Measurements from ENCODE around the gene MUC4. TPM values are rescaled to one million over a fixed set of nuclear protein-coding genes. Genes with fewer than 3 reads are reported as not detected.
"Not testable (repeated sequence)": the region's sequence is repeated elsewhere in the genome, so short reads cannot be mapped to it uniquely, and the experiment has no call there.

Gene MUC4
- total RNA-seq, 1 experiment from 2014 or later, result 63.7 TPM

DNA sequence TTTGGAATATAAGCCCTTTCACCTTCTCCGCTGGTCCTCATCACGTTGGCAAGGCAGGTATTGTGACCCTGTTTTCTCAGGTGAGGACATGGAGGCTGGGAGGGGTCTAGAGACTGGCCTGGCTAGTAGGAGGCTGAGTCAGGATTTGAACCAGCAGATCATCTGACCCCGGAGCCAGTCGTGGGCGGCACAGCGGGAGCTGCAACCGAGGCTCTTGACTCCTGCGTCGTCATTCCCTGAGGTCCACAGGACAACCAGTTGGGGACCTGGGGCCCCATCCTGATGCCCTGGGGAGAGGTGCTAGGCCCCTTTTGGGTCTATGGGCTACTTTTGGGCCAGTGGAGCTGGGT lies 88.8 kb downstream of the MUC4 start:
- BruUV-seq (replicated peaks); POLR2A ChIA-PET (ENCODE audit: unreplicated experiment); H4K20me1 ChIP-seq (ENCODE audit: insufficient read depth); CTCF ChIA-PET; H3K27ac ChIP-seq; H3K36me3 ChIP-seq (ENCODE audit: low read depth); H3K4me2 ChIP-seq; H3K27me3 ChIP-seq (ENCODE audit: insufficient read depth, low read depth); H3K9me2 ChIP-seq (ENCODE audit: insufficient read depth); H3K79me2 ChIP-seq (ENCODE audit: low read depth); intact Hi-C loops (cut with micrococcal nuclease; ENCODE audit: unreplicated experiment); H2AFZ ChIP-seq; DNase-seq; H3K9me3 ChIP-seq (ENCODE audit: insufficient read depth, low read depth); H3K4me3 ChIP-seq: not testable (repeated sequence)
- Histone ChIP-seq H3F3A (ENCODE audit: insufficient read depth, low read depth) (peaks cover 32% of the 10 kb centered on the region), H3K4me1 (replicated peaks; ENCODE audit: insufficient read depth) (peaks cover 40% of the 10 kb centered on the region)

DNA sequence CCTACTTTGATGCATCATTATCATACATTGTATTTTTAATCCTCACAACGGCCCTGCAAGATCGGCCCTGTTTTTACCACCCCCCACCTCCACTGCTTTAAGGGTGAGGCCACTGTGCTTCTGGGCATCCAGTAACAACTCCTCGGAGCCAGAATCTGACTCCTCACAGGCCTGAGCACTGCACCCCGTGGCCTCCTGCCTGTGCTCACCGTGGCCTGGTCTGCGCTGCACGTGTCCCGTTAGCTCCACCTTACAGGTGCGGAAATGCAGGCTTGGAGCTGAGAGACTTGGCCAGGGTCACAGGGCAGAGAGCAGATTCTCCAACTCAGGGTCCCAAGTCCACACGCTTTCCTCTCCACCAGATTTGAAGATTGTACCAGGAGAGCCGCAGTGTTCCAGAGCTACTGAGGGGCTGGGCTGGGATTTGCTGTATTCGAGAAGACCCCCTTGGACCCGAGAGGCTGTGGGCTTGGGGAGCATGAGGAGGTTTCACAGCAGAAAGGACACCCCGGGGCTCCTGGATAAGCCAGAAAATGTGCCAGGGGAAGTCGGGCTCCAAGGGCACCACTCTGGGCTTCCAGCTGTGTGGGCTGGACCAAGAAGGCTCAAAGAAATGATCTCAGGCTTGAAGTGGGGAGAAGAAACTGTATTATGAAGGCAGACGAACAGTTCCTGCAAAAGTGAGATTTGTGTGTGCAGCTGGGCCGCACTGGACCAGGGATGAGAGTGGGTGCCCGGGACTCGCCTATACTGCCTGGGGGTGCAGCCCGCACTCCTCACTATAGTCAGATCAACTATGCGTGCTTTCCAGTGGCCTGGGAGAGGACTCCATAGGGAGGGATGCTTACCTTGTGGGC lies 89.4 kb downstream of the MUC4 start:
- intact Hi-C loops (cut with micrococcal nuclease; ENCODE audit: unreplicated experiment); H3K9me2 ChIP-seq (ENCODE audit: insufficient read depth); H3K9me3 ChIP-seq (ENCODE audit: insufficient read depth, low read depth); DNase-seq; H3K79me2 ChIP-seq (ENCODE audit: low read depth); H4K20me1 ChIP-seq (ENCODE audit: insufficient read depth); H3K27me3 ChIP-seq (ENCODE audit: insufficient read depth, low read depth); H3K36me3 ChIP-seq (ENCODE audit: low read depth); BruUV-seq (replicated peaks); CTCF ChIA-PET; H2AFZ ChIP-seq: not testable (repeated sequence)
- Histone ChIP-seq H3F3A (ENCODE audit: insufficient read depth, low read depth) (peaks cover 38% of the 10 kb centered on the region), H3K4me2 (peak overlapping the region; percentile 69), H3K27ac (peak overlapping the region; percentile 72), H3K4me1 (replicated peaks; ENCODE audit: insufficient read depth) (peaks cover 46% of the 10 kb centered on the region), H3K4me3 (peak overlapping the region; percentile 25; the same call in 1 of the 2 replicates)
- POLR2A ChIA-PET (ENCODE audit: unreplicated experiment), result interaction anchor here (0.6 to 0.7 kb wide), 2 partner anchors 124 to 155 kb away, joined by 3 to 4 read pairs; no protein-coding TSS in a partner anchor

DNA sequence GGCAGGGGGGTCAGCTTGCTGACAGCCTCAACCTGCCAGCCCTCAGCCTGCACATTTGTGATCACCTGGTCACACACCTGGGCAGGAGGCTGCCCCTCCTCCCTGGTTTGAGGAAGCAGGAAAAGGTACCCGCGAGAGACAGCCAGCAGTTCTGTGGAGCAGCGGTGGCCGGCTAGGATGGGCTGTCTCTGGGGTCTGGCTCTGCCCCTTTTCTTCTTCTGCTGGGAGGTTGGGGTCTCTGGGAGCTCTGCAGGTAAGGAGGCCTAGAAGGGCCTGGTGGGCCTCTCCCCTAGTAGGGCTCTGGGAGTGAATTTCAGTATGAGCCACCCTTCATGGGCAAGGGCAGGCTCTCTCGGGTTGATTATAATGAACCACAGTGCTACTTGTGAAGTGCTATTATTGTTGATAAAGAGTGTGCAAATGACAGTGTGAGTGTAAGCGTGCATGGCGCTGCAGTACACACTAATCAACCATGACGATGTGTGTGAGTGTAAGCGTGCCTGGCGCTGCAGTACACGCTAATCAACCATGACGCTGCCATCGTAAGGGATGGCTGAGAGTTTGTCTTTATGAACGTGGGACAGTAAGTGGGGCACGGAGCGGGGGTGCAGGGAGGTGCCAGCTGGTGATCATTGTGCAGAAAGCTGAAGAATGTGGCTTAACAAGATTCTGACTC lies 90.8 kb downstream of the MUC4 start, which contains the start of gene MUC20:
MUC20 (plus strand) TSS at position 148 of the 676 bp plus-strand sequence; CDS start at position 178, 30 bp downstream.
- BruUV-seq (replicated peaks), result TSS peak; percentile 77
- not testable (repeated sequence) for H3K36me3 ChIP-seq (ENCODE audit: low read depth); H3K9me2 ChIP-seq (ENCODE audit: insufficient read depth); H2AFZ ChIP-seq; H3K9me3 ChIP-seq (ENCODE audit: insufficient read depth, low read depth); H3K27me3 ChIP-seq (ENCODE audit: insufficient read depth, low read depth); H3K79me2 ChIP-seq (ENCODE audit: low read depth); H4K20me1 ChIP-seq (ENCODE audit: insufficient read depth)
- CTCF ChIA-PET, result interaction anchor here (0.6 to 1.0 kb wide), 6 partner anchors 12 to 182 kb away, joined by 3 to 15 read pairs (median 4); no protein-coding TSS in a partner anchor
- peak; percentile 91 to 92 for DNase-seq
- Histone ChIP-seq H3K4me3 (peak within 1 kb of the TSS; percentile 48), H3K4me1 (replicated peaks; ENCODE audit: insufficient read depth) (peaks cover 60% of the 10 kb centered on the region), H3F3A (ENCODE audit: insufficient read depth, low read depth) (peaks cover 48% of the 10 kb centered on the region), H3K27ac (peak within 1 kb of the TSS; percentile 93), H3K4me2 (peak within 1 kb of the TSS; percentile 74)
- POLR2A ChIA-PET (ENCODE audit: unreplicated experiment), result interaction anchor here (0.6 to 0.7 kb wide), 5 partner anchors 94 to 455 kb away, joined by 3 to 19 read pairs (median 5); no protein-coding TSS in a partner anchor
- intact Hi-C loops (cut with micrococcal nuclease; ENCODE audit: unreplicated experiment), result loop anchor here (1.0 to 2.0 kb wide), 2 partner anchors 23 to 100 kb away; no protein-coding TSS in a partner anchor

DNA sequence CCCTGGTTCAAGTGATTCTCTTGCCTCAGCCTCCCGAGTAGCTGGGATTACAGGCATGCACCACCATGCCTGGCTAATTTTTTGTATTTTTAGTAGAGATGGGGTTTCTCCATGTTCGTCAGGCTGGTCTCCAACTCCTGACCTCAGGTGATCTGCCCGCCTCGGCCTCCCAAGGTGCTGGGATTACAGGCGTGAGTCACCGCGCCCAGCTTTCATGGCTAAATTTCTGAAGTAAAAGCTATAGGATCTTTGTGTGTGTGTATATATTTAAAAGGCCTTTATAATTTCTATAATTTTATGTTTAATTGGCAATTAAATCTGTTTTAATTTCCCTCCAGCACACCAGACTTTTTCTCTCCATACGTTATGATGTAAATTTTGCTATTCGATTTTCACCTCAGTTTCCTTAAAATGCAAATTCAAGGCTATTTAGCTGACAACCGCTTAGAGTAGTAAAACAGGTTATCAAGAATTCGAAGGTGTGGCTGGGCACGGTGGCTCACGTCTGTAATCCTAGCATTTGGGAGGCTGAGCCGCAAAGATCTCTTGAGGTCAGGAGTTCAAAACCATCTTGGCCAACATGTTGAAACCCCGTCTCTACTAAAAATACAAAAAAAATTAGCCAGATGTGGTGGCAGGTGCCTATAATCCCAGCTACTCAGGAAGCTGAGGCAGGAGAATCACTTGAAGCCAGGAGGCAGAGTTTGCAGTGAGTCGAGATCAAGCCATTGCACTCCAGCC lies 92.0 kb downstream of the MUC4 start:
- DNase-seq, result peak; percentile 84 to 98
- peaks cover 61% of the 10 kb centered on the region for H3F3A ChIP-seq (ENCODE audit: insufficient read depth, low read depth)
- not testable (repeated sequence) for H3K79me2 ChIP-seq (ENCODE audit: low read depth); H2AFZ ChIP-seq; H3K4me3 ChIP-seq; H4K20me1 ChIP-seq (ENCODE audit: insufficient read depth); H3K9me2 ChIP-seq (ENCODE audit: insufficient read depth); H3K36me3 ChIP-seq (ENCODE audit: low read depth); H3K9me3 ChIP-seq (ENCODE audit: insufficient read depth, low read depth); H3K27me3 ChIP-seq (ENCODE audit: insufficient read depth, low read depth); BruUV-seq (replicated peaks)
- H3K27ac ChIP-seq, result peak overlapping the region; percentile 93
- intact Hi-C loops (cut with micrococcal nuclease; ENCODE audit: unreplicated experiment), result loop anchor here (1.0 to 2.0 kb wide), 2 partner anchors 21 to 101 kb away; no protein-coding TSS in a partner anchor
- peak overlapping the region; percentile 74 for H3K4me2 ChIP-seq
- peaks cover 72% of the 10 kb centered on the region for H3K4me1 ChIP-seq (replicated peaks; ENCODE audit: insufficient read depth)
- ChIA-PET POLR2A (ENCODE audit: unreplicated experiment) (interaction anchor here (0.7 kb wide), 3 partner anchors 84 to 102 kb away, joined by 3 to 6 read pairs (median 5); no protein-coding TSS in a partner anchor), CTCF (interaction anchor here (0.7 kb wide), 1 partner anchor 131 kb away, joined by 3 read pairs; no protein-coding TSS in a partner anchor)

Measured in PC-9 (cell line).